Spinal cord (tissue), 10 donors: ENCODE measurements around the gene CCDC191. TPM values are rescaled to one million over a fixed set of nuclear protein-coding genes. Genes with fewer than 3 reads are reported as not detected.
A peak's percentile ranks its signal among the peaks of the same experiment; 100 is the strongest.

Source experiments
- DNase-seq, 6 donors: peaks; one replicate each; pipeline versions ENCODE4 v3.0.0 to v3.0.0-alpha.2; 2013 to 2015; ENCODE audit warnings: low spot score in 6 of 6, low read depth in 4 of 6
- H3K27ac ChIP-seq: one replicate; pipeline ENCODE4 v1.5.1; 2013; ENCODE audit warnings: low read depth, low read length, control low read depth
- H3K27me3 ChIP-seq: one replicate; pipeline ENCODE4 v1.6.1; 2013; ENCODE audit warnings: low read length; ENCODE audit not compliant: control insufficient read depth, insufficient read depth
- H3K36me3 ChIP-seq: one replicate; pipeline ENCODE4 v1.6.1; 2013; ENCODE audit warnings: low read length; ENCODE audit not compliant: control insufficient read depth, insufficient read depth
- H3K4me1 ChIP-seq: one replicate; pipeline ENCODE4 v1.6.1; 2013; ENCODE audit warnings: low read length; ENCODE audit not compliant: control insufficient read depth, insufficient read depth
- H3K4me3 ChIP-seq: one replicate; pipeline ENCODE4 v1.5.1; 2013; ENCODE audit warnings: low read depth, low read length, control low read depth
- H3K9me3 ChIP-seq: one replicate; pipeline ENCODE4 v1.6.1; 2013; ENCODE audit warnings: low read length; ENCODE audit not compliant: control insufficient read depth, insufficient read depth
- WGBS: methylation state at CpG from one replicate; pipeline ENCODE4 v1.1.5; 2013; ENCODE audit warnings: missing lambda C conversion rate; ENCODE audit not compliant: insufficient coverage; 5-methylcytosine and 5-hydroxymethylcytosine counted together
- polyA plus RNA-seq, 2 donors: library from polyadenylated mRNA; unstranded; fragments of 120-200 nt; gene quantifications; one replicate each; pipeline ENCODE4 v1.2.1, GENCODE V29; 2013; ENCODE audit not compliant: insufficient read length in 2 of 2
- total RNA-seq, 2 donors: library from RNA; depleted of rRNA in 1 of 2; stranded (reverse); fragments of 120-200 nt in 1 of 2; fragments of >200 nt in 1 of 2; gene quantifications; one replicate each; pipeline versions ENCODE4 v1.2.3 to v1.2.4, GENCODE V29; 2013 to 2014
- donor health status: healthy.

Gene CCDC191
- total and polyA plus RNA-seq, 4 donors: 5.6 to 13.3 (median 12.1) TPM

- Histone ChIP-seq H3K36me3 (no peaks in the 10 kb centered on the region), H3K4me3 (no peak overlapping the region), H3K9me3 (no peaks in the 10 kb centered on the region), H3K27ac (no peak overlapping the region), H3K4me1 (no peaks in the 10 kb centered on the region), H3K27me3 (no peaks in the 10 kb centered on the region)
- no peak for DNase-seq
- WGBS: no CpG with 5 or more reads among the region's 1 CpG
These were observed 22.6 kb downstream of the CCDC191 start for GRCh38 chr3:114033721-114034120.

GRCh38 chr3:114026331-114026730 lies 30.0 kb downstream of the CCDC191 start:
- no peak for DNase-seq
- no peak overlapping the region for H3K4me3 ChIP-seq
- no CpG with 5 or more reads among the region's 2 CpGs for WGBS
- no peak overlapping the region for H3K27ac ChIP-seq
- H3K9me3 ChIP-seq: no peaks in the 10 kb centered on the region
- no peaks in the 10 kb centered on the region for H3K4me1 ChIP-seq
- H3K36me3 ChIP-seq: no peaks in the 10 kb centered on the region
- H3K27me3 ChIP-seq: no peaks in the 10 kb centered on the region

GRCh38 chr3:114025451-114025850 lies 30.9 kb downstream of the CCDC191 start:
- Histone ChIP-seq H3K4me3 (no peak overlapping the region), H3K4me1 (no peaks in the 10 kb centered on the region), H3K9me3 (no peaks in the 10 kb centered on the region), H3K27ac (no peak overlapping the region), H3K27me3 (no peaks in the 10 kb centered on the region), H3K36me3 (no peaks in the 10 kb centered on the region)
- 94% methylated on average over 2 of the region's 2 CpGs for WGBS
- no peak for DNase-seq

GRCh38 chr3:114022145-114022802 lies 34.1 kb downstream of the CCDC191 start:
- Histone ChIP-seq H3K27ac (no peak overlapping the region), H3K4me1 (no peaks in the 10 kb centered on the region), H3K4me3 (no peak overlapping the region), H3K9me3 (no peaks in the 10 kb centered on the region), H3K36me3 (no peaks in the 10 kb centered on the region), H3K27me3 (no peaks in the 10 kb centered on the region)
- peak in 1 of 6 donors; percentile 71 for DNase-seq
- 80% methylated on average over 1 of the region's 4 CpGs for WGBS

GRCh38 chr3:114020907-114021306 lies 35.4 kb downstream of the CCDC191 start:
- Histone ChIP-seq H3K4me1 (no peaks in the 10 kb centered on the region), H3K27me3 (no peaks in the 10 kb centered on the region), H3K27ac (no peak overlapping the region), H3K36me3 (no peaks in the 10 kb centered on the region), H3K9me3 (no peaks in the 10 kb centered on the region), H3K4me3 (no peak overlapping the region)
- DNase-seq: no peak
- no CpG with 5 or more reads among the region's 2 CpGs for WGBS

- Histone ChIP-seq H3K27ac (no peak overlapping the region), H3K36me3 (no peaks in the 10 kb centered on the region), H3K4me1 (no peaks in the 10 kb centered on the region), H3K9me3 (no peaks in the 10 kb centered on the region), H3K27me3 (no peaks in the 10 kb centered on the region), H3K4me3 (no peak overlapping the region)
- DNase-seq: no peak
- WGBS: 96% methylated on average over 2 of the region's 2 CpGs
These were observed 36.8 kb downstream of the CCDC191 start for GRCh38 chr3:114019486-114019885.

DNA sequence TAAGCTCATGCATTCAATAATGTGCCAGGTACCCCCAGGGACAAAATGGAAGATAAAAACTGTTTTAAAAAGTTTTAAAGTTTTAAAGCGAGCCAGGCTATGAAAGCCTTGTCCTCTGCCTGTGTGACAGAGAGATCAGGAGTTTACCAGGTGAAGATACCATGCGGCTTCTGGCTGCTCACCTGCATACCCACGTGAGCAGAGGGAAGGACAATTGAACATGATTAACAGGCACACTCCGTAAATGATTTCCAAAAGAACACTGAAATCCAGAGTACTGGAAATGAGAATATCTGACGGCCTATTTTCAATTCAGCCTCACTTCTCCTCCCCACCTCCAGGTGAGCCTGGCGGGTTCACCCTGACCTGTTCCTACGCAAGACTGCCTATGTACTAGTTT lies 42.1 kb downstream of the CCDC191 start:
- DNase-seq: no peak
- no peak overlapping the region for H3K4me3 ChIP-seq
- no peak overlapping the region for H3K27ac ChIP-seq
- H3K4me1 ChIP-seq: no peaks in the 10 kb centered on the region
- H3K36me3 ChIP-seq: no peaks in the 10 kb centered on the region
- H3K27me3 ChIP-seq: no peaks in the 10 kb centered on the region
- WGBS: 87% methylated on average over 7 of the region's 7 CpGs
- H3K9me3 ChIP-seq: no peaks in the 10 kb centered on the region

DNA sequence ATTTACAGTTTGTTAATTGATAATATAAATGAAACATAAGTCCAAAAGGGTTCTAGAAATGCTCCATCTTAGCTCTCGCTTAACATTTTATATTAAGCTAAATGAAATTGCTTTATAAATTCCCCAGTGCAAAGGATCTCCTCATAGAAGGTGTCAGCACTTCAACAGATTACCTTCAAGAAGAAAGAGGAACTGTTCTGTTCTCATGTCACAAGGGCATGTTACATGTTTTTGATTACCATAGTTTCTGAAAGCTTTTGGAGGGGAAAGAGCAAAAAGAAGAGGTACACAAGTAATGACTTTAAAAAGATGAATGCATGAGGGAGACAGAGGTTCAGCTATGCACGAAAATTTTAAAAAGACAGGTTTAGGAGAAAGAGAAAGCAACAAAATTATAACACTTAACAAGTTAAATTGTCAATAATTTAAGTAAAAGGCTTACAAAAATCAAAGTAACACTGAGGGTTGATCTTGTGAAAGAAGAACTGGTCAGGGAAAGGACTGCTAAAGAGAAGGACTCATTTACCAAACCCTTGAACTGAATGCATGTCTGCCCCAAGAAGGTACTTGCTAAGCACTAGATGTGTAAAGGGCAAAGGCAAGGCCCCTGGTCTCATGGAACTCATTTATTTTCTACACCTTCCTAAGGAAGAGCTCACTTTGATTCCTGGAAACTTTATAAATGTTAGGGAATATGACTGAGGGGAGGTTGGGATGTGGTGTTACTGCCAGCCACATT lies 45.1 kb downstream of the CCDC191 start:
- no CpG with 5 or more reads among the region's 2 CpGs for WGBS
- Histone ChIP-seq H3K4me1 (no peaks in the 10 kb centered on the region), H3K4me3 (no peak overlapping the region), H3K27me3 (no peaks in the 10 kb centered on the region), H3K36me3 (no peaks in the 10 kb centered on the region), H3K9me3 (no peaks in the 10 kb centered on the region), H3K27ac (no peak overlapping the region)
- no peak for DNase-seq

DNA sequence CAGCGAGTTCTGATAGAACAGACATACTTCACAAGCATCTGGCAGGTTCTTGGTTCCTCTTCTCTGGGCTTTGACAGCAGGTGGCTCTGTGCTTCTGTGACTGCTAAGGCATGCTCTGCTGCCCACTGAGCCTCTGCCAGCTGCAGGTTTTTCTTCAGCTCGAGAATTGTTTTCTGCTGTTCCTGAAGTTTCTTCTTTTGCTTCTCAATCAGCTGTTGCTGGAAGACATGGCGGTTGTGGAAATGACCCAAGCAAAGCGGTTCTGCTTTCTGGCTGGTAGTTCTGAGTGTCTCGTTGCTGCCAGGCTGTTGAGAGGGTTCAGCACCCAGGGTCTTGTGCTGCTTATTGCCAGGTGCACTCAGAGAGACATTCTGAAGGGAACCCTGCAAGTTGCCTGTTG lies 50.8 kb downstream of the CCDC191 start:
- DNase-seq: no peak
- H3K36me3 ChIP-seq: no peaks in the 10 kb centered on the region
- no peak overlapping the region for H3K27ac ChIP-seq
- no peaks in the 10 kb centered on the region for H3K27me3 ChIP-seq
- 88% methylated on average over 5 of the region's 5 CpGs for WGBS
- H3K4me1 ChIP-seq: no peaks in the 10 kb centered on the region
- no peak overlapping the region for H3K4me3 ChIP-seq
- H3K9me3 ChIP-seq: no peaks in the 10 kb centered on the region

DNA sequence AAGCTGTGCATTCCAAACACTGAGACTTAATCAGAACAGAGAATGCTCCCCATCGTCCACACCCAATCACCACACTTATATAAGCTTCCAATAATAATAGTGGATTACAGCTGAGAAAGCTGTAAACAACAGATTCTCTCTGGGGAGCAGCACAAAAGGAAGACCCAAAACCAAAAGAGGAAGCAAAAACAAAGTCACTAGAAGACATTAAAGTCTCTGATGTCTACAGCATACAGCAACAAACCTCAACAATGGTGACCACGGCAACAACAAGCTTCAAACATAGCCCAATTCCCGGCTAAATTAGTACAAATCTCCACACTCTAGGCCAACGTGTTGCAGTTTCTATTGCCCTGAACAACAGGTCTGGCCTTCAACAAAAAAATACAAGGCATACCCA lies 70.8 kb downstream of the CCDC191 start:
- H3K27me3 ChIP-seq: no peaks in the 10 kb centered on the region
- H3K27ac ChIP-seq: no peak overlapping the region
- no peaks in the 10 kb centered on the region for H3K9me3 ChIP-seq
- peaks cover 3% of the 10 kb centered on the region for H3K36me3 ChIP-seq
- H3K4me3 ChIP-seq: no peak overlapping the region
- no peak for DNase-seq
- H3K4me1 ChIP-seq: no peaks in the 10 kb centered on the region
- WGBS: 81% methylated on average over 3 of the region's 4 CpGs
